OCI-LY1 (cell line): ENCODE measurements around the gene MARCHF7.

Source experiments
- EZH2 ChIP-seq: fragments of 200-600 bp; sonication (generic), shearing (Covaris generic); IDR thresholded peaks from 2 replicates; pipeline ENCODE4 v1.8.0; 2017; ENCODE audit warnings: borderline replicate concordance, mixed run types, mild to moderate bottlenecking, antibody characterized with exemption, low read length, moderate library complexity, mixed read lengths
- TF ChIP-seq, protein P1 (sequence below): fragments of 200-600 bp; sonication (generic), shearing (Covaris generic); IDR thresholded peaks from 2 replicates; pipeline ENCODE4 v1.5.1; 2017; ENCODE audit warnings: mild to moderate bottlenecking, antibody characterized with exemption, low read length, moderate library complexity, mixed read lengths

DNA sequence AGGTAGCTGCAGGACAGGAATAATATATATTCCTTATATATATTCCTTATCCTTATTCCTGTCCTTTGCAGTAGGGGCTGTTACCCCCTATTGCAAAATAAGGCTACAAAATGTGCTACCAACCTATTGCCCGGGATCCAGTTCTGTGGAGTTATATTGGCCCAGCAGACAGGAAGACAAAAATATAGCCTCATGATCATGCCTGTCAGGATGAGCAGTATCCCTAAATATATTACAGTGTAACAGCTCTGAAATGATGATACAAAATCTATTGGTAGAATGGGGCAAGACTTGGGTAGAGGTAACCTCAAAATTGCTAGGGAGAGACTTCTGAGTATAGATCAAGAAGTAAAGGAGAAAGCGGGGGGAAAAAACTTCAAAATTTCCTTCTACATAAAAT is 31.6 kb upstream of the MARCHF7 start:
- no peak for TF ChIP-seq EZH2
- TF ChIP-seq, protein P1, sequence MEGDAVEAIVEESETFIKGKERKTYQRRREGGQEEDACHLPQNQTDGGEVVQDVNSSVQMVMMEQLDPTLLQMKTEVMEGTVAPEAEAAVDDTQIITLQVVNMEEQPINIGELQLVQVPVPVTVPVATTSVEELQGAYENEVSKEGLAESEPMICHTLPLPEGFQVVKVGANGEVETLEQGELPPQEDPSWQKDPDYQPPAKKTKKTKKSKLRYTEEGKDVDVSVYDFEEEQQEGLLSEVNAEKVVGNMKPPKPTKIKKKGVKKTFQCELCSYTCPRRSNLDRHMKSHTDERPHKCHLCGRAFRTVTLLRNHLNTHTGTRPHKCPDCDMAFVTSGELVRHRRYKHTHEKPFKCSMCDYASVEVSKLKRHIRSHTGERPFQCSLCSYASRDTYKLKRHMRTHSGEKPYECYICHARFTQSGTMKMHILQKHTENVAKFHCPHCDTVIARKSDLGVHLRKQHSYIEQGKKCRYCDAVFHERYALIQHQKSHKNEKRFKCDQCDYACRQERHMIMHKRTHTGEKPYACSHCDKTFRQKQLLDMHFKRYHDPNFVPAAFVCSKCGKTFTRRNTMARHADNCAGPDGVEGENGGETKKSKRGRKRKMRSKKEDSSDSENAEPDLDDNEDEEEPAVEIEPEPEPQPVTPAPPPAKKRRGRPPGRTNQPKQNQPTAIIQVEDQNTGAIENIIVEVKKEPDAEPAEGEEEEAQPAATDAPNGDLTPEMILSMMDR: no peak
